SK-N-MC (cell line): Measurements from ENCODE around the gene TANGO6.

Experiments
- EZH2 ChIP-seq: fragments of 200-600 bp; sonication (generic); IDR thresholded peaks from one replicate; pipeline ENCODE4 v1.6.1; 2017; ENCODE audit warnings: antibody characterized with exemption
- FOXP2 ChIP-seq: optimal IDR thresholded peaks from 2 replicates; pipeline ENCODE3; 2011; ENCODE audit warnings: mild to moderate bottlenecking, moderate library complexity; ENCODE audit not compliant: insufficient read depth; ENCODE audit errors: extremely low read length, control extremely low read depth
- POLR2AphosphoS5 ChIP-seq: IDR thresholded peaks from 2 replicates; pipeline ENCODE4 v1.6.1; 2012; ENCODE audit warnings: mild to moderate bottlenecking, low read depth, low read length, borderline replicate concordance

- TF ChIP-seq EZH2 (no peak), POLR2AphosphoS5 (no peak), FOXP2 (no peak)
Observed at GRCh38 chr16:68997564-68997963, 154.2 kb downstream of the TANGO6 start.
